Gastrocnemius medialis (tissue), 4 donors: Measurements from ENCODE around the gene FBLN1.

Source experiments
- CTCF ChIP-seq, 5 experiments: fragments of 450-650 bp in 3 of 5; fragments of 200-600 bp in 2 of 5; sonication (generic) in 2 of 5; IDR thresholded peaks in 4 of 5; conservative IDR thresholded peaks in 1 of 5; 1 replicate in 4 of 5; 2 replicates in 1 of 5; pipeline ENCODE4 v1.5.1; 2016 to 2019; ENCODE audit warnings: antibody characterized with exemption in 5 of 5, mild to moderate bottlenecking in 3 of 5, moderate library complexity in 3 of 5
- POLR2A ChIP-seq, 2 donors: fragments of 450-650 bp; IDR thresholded peaks; one replicate each; pipeline ENCODE4 v1.6.1; 2017; ENCODE audit warnings: antibody characterized with exemption in 2 of 2, mild to moderate bottlenecking in 2 of 2, moderate library complexity in 2 of 2

- TF ChIP-seq CTCF (IDR thresholded peaks at IDR 0.05 in 4 of 5, conservative IDR thresholded peaks at IDR 0.05 in 1 of 5) (no peak), POLR2A (IDR thresholded peaks at IDR 0.05) (no peak)
Observed at GRCh38 chr22:45585946-45586540, 83.4 kb downstream of the FBLN1 start.
